Occipital lobe (tissue), 2 donors: ENCODE results near the gene TRIM33. TPM values are rescaled to one million over a fixed set of nuclear protein-coding genes. Genes with fewer than 3 reads are reported as not detected.
"Not testable (repeated sequence)": the region's sequence is repeated elsewhere in the genome, so short reads cannot be mapped to it uniquely, and the experiment has no call there.

Experiments used
- DNase-seq: peaks from one replicate; lab custom pipeline; 2025; lab: John Stamatoyannopoulos, UW
- total RNA-seq: library from RNA; depleted of rRNA; stranded (reverse); fragments of >200 nt; gene quantifications from one replicate; pipeline ENCODE4 v1.2.3, GENCODE V29; 2014

Gene TRIM33
- total RNA-seq, 1 donor from 2014 or later, result 85.6 TPM

DNA sequence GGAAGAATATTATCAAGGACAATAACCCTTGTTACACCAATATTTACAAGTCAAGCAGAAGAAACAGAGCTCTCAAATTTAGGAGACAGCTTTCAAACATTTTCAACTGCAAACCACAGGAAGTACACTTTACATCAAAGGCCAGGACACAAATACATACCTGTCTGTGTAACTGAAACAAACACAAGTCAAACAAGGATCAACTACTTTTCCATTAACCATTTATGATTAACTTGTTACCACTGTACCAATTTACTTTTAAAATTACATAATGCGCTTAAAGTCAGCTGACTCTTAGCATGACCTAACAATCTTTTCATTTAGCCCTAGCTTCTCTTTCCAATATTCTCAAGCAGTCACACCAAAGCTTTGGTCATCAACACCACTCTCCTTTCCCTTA, 43.5 kb downstream of the TRIM33 start:
- DNase-seq, result no peak

DNA sequence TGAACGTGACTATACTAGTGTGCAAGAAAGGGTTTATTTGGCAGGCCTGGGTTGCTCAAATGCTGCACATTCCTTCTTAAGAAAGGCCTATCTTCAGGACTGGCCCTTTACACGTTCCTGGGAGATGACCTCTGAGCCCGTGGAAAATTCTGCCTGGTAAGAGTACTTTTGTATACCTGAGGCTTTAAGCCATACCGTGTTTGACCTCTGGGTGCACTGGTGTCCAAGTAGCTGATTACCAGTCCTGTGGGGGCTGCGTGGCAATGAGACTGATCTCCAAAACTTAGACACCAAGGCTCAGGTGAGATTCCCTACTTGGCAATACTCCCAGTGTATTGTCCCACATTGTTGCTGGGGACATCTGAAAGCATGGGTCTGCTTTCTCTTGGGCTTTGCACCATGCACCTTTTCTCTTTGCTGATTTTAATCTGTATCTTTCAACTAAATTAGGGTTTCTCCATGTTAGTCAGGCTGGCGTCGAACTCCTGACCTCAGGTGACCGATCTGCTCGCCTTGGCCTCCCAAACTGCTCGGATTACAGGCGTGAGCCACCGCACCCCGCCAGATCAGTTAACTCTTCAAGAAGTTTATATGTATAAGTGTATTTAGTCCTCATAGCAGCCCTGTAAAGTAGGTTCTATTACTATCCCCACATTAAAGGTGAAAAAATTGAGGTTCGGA, 44.5 kb downstream of the TRIM33 start:
- DNase-seq, result no peak

DNA sequence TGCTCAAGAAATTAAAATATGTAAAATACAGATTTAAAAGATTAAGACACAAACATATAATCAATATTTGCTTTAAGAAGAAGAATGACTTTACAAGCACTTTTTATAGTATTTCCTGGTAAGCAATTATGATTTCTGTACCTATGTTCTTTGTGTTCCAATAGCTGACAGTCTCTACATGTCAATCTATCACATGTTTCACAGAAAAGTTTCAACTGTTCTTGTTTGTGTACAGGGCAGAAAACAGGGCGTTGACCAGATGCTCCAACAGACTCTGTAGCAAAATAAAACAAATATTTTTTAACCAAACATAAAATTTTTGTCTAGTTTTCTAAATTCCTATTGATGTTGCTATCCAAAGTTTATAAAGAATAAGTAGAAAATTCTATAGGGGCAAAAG, 48.0 kb downstream of the TRIM33 start:
- DNase-seq, result no peak

DNA sequence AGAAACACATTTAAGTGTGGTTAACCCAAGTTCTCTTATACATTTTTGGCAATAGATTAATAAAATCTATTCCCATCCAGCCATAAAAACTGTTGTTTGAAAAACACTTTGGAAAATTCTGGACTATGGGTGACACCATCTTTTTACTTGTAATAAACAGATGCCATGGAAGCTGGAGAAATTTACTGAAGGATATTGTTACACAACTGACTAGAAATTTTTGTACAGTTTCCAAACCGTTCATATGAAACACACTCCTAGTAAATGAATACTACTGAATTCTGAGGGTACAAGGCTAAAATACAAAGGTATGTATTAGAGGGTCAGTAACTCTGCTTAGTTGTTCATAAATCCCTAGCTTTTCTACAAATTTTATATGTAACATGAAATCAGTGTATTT, 48.7 kb downstream of the TRIM33 start:
- no peak for DNase-seq

DNA sequence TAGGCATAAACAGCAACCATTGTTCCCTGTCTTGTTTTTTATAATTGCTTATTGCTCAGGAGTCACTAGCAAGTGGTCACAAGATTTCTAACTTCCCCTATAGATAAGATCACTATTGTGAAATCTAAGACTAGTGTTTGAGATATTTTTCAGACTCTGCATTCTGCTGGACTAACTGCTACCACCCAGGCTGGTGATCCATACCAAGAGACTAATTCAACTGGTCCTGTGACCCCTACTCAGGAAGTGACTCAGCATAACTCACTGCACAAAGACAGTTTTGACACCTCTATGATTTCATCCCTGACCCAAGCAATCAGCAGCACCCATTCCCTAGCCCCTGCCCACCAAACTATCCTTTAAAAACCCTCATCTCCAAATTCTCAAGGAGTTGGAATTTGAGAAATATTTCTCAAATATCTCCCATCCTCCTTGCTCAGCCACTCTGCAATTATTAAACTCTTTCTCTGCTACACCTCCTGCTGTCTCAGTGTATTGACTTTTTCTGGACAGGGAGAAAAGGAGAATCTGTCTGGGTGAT, 52.7 kb downstream of the TRIM33 start:
- DNase-seq, result no peak

DNA sequence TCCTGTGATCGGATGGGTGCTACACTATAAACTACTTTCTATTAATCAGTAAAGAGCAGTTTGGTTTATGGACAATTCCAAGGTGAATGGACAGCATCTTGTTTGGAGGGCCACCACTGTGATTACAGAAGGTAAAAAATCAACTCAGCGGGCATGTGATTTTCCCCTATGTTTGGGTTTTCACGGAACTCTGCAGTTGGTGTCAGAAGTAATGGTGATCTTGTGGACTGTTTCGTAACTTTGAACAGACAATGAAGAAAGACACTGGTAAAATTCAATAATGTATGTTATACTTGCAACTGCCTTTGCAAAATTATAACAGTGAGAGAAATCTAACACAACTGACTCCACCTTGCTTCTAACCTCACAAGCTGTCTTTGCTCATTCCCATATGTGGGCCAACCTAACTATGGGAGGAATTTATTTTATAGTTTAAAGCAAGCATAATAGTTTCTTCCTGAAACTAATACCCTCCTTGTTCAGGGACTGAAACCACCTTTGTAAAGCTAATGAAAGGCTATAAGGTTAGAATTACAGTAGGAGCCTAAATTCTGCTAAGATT, 53.2 kb downstream of the TRIM33 start:
- DNase-seq, result no peak

DNA sequence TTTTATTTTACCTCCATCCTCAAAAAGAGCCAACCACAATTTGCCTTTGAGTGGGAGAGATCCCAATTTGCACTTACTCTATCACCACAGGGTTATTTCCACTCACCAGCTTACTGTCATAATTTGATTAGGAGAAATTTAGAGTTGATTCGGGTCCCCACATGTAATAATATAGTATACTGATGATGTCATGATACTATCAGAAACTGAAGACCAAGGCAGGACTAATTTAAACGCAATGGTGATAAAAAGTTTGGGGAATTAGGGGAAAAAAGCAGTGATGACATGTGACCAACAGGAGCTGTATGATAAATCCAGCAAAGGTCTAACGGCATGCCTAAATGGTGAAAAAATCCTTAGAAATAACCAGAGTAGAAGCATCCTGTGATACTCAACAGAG, 54.4 kb downstream of the TRIM33 start:
- DNase-seq, result no peak

DNA sequence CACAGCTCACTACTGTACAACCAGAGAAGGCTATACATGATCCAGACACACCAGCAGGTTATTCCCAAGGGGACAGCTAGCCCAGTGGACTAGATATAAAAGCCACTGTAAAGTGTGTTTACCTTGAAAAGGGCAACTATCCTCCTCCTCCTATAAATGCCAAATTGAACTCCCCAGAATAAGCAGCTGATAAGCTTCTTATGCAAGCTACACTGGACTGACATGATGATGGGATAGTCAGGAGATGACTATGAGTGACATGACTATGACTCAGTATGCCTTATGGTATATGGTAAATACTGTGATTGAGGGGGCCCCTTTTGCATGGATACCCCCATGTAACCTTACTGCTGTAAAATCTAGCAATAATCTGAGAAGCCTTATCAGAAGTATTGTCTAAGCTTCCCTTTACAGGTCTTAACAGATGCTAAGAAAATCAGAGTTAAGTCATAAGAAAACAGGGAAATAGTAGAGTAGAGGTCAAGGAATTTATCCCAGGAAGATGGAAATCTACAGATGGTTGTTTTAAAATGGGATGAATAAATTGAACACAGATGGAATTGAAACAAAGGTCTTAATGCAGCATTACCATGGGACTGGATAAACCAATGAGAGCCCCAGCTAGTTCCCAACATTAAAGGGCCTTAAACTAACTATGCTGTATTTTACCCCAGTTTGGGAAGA, 55.8 kb downstream of the TRIM33 start:
- no peak for DNase-seq

DNA sequence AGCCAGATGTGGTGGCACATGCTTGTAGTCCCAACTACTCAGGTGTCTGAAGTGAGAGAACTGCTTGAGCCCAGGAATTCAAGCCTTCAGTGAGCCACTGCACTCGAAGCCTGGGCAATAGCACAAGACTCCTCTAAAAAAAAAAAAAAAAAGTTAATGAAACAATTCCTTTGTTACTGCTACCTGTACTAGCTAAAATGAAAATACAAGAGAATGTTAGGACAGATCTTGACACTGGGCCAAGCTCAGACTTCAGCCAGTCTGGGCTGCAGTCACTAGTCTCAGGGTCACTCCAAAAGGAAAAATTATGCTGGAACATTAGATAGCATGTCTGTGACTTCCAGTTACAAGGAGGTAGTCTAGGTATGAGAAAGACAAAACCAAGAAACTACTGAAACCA, 56.5 kb downstream of the TRIM33 start:
- DNase-seq, result no peak

DNA sequence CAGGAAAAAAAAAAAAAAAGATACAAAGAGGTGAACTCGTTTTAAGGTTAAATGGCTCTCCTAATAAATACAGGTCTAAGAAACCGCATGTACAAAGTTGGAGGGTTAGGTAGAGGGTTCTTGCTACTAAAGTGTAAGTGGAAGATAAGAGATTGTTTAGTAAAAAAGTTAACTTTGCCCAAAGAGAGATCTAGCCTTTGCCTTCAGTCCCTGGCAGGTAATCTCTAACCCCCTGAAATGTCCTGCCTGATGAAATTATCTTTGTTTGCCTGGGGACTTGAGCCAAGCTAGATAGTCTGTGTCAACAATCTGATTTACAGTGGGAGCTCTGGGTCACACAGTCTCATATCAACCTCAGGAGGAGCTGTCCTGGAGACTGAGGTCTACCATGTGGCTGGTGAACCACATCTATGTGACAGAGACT, 57.6 kb downstream of the TRIM33 start:
- DNase-seq, result no peak

DNA sequence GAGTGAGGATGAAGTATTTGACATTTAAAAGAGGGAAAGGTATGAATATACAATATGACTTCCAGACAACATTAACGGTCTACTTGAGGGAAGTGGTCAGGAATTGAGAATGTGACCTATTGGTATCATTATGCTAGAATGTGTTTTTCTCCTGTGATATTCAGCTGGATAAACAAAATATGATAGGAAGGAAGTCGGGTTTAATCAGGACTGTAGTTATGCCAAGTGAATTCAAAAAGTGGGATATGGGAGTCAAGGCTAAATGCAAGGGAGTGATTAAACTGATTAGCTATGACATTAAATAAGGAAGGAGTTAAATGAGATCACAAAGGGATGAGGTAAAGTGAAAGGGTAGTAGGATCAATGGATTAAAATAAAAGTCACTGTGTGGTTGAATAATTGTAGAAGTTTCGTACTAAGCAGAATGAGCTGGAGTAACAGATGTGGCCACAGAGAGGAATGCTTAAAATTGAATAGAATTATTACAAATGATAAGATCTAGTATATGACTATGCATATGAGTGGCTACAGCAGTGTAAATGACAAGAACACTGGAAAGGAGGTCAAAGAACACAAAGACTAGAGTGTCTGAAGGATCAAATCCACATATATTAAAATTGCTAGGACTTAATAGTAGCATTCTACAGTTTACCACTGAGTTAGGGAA, 62.5 kb downstream of the TRIM33 start:
- no peak for DNase-seq

DNA sequence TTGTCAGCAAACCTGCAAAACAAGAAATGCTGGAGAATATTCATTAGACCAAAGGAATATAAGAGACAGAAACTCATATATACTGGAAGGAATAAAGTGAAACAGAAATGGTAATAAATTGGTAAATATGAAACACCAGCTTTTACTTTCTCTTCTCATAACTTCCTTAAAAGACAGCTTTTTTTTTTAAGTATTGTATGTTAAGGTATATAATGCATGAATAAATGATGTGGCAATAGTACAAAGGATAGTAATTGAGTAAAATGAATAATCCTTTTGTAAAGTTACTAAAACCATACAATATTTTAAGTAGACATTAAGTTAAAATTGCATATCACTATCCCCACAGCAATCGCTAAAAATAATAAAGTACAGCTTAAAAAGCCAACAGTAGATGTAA, 64.8 kb downstream of the TRIM33 start:
- no peak for DNase-seq

DNA sequence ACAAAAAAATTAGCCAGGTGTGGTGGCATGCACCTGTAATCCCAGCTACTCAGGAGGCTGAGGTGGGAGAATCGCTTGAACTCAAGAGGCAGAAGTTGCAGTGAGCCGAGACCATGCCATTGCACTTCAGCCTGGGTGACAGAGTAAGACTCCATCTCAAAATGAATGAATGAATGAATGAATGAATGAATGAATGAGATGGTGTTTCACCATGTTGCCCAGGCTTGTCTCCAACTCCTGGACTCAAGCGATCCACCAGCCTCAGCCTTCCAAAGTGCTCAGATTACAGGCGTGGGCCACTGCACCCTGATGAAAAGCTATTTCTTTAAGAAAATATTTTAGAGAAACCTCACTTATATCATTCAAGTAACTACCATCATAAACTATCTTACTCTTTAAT, 67.8 kb downstream of the TRIM33 start:
- DNase-seq, result not testable (repeated sequence)

DNA sequence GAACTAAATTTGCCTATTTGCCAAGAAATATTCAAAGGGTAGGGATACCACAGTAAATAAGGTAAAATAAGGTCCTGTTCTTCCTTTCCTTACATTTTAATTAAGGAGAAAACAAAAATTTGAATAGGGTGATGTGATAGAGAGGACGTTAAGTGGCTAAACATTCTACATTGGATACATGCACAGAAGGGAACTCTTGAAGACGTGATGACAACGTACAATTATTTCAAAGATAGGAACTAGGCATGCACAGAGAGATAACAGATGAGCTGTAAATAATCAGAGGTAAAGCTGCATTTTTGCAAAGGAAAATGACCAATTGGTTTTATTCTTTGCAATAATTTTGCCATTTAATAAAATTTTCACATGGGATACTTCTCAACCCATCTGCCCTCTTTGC, 69.7 kb downstream of the TRIM33 start:
- DNase-seq, result no peak

DNA sequence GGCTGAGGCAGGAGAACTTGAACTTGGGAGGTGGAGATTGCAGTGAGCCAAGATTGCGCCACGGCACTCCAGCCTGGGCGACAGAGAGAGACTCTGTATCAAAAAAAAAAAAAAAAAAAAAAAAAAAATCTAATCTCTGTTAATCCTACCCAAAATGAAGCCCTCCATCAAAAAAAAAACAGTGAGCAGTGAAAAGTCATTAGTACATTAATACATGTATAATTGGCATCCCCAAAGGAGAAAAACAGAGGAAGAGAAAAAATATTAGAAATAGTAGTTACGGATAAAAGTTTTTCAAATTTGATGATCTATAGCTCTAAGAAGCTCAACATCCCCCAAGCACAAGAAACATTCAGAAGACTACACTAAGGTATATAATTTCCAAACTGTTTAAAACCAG, 71.6 kb downstream of the TRIM33 start:
- no peak for DNase-seq

DNA sequence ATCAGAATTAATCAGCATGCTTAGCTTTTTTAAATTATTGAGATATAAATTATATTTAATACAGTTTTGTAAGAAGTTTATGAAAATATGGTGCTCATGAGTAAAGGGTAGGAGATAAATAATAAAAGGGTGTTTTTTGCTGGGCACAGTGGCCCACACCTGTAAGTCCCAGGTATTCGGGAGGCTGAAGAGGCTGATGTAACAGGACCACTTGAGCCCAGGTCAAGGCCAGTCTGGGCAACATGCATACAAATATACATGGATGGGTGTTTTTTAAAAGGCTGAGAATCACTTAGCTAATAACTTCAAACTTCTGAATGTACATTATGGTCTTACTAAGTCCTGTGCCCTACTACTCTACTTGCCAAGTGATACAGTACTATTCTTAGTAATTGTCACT, 73.2 kb downstream of the TRIM33 start:
- no peak for DNase-seq

DNA sequence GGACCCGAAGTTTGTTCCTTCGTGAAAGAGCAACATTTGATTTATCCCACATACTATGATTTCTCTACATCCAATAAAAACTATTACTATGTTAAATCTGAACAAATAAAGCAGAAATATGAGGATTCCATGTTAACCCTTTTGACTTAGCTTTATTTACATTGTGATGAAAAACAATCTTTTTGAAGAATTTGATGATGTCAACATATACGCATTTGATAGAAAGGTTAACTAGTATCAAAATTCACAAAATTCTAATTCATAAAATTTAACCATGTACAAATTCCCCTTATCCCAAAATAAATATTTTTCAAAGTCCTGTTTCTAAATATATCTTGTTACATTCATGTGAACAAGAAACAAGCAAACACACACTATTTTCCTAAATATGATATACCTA, 74.2 kb downstream of the TRIM33 start:
- no peak for DNase-seq

DNA sequence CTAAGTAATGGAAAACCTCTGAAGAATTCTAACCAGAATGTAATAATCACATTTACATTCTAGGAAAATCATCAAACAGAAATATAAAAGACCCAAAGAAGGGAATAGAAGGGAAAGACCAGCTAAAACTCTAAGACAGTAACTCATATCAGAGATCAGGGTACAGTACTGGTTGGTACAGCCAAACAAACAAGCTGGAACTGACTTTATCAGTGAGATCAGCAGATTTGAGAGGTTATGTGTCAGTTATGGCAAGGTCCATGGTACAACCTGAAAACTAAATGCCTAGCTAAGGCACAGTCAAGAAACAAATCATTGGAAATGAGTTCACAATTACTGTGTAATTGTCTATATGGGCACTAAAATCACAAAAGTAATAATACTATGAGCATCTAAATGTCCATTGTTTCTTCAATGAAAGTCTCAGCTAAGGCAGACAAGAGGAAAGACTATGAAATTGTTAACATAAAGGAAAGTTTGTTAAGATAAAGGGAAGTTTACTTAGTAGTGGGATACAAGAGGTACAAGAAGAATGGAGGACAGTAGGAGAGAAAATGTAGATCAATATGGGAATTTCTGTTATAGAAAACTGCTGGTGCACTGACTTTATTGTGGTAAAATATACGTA, 75.8 kb downstream of the TRIM33 start:
- DNase-seq, result no peak

DNA sequence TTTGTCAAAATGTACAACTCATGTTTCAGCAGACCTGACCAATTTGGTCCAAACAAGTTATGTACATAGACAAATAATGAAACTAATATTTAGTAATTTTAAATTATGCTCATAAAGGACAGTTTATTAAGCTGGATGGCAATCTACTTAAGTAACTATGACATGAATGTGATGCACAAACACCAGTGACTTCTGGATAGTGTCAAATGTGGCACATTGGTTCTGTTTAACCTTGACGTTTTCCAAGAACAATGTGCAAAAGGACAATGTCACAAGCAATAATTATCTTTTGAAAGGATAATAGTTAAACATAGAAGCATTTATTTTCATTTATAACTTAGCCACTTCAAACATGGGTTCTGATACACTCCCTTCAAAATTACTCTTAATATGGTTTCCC, 80.0 kb downstream of the TRIM33 start:
- no peak for DNase-seq

DNA sequence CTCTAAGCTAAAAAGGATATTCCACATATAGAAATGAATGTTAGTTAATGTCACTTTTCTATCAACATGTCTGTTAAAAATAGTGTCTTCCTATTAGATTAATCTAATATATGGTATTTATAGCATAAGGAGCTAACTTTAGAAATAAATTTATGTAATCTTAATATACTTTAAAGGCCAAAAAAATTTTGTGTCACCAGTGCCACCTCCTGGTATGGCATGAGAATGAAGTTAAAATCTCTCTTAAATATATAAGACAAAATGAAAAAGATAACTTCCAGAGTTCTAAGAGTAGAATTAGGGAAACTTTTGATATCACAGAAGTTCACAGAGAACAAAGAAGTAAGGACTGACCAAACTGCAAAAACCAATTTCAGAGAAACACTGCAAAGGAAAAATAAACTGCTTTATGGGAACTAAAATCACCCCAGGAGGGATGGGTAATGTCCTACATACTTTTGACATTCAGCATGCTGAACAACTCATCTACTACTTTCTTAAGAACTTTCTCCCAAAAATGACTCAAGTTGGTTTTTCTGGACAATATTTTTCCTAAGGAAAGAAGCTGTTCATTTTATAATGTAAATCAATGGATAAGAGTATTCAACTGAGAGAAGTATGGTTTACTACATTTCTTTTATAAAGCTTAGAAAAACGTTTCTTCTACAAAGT, 82.8 kb downstream of the TRIM33 start:
- DNase-seq, result no peak

DNA sequence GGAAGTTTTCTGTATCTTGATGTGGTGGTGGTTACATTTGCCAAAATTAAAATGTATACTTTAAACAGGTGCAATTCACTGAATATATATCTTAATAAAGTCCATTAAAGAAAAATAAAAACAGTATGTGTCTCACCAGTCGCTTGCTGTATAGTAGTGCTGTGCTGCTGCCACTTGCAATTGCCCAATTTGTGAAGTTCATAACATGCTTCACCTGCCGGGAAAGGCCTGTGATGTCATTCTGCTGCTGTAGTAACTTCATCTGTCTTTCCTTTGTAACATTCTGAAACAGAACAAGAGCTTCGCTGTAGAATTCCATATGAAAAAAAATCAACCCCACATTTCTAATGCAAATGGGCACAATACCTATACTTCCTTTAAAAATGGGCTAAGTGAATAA, 83.4 kb downstream of the TRIM33 start:
- no peak for DNase-seq
